Astrocyte (in vitro differentiated cells and primary cell): Measurements from ENCODE around the gene DYNLT2.

Experiments used
- EZH2 ChIP-seq: IDR thresholded peaks from 2 replicates; pipeline ENCODE4 v1.6.1; 2012; ENCODE audit warnings: mild to moderate bottlenecking, low read length, inconsistent platforms; ENCODE audit not compliant: insufficient read depth
- TF ChIP-seq, protein P1 (sequence below): IDR thresholded peaks from 2 replicates; pipeline ENCODE4 v1.5.1; 2011; ENCODE audit warnings: low read depth, mild to moderate bottlenecking, inconsistent platforms, low read length, moderate library complexity; ENCODE audit not compliant: insufficient read depth

DNA sequence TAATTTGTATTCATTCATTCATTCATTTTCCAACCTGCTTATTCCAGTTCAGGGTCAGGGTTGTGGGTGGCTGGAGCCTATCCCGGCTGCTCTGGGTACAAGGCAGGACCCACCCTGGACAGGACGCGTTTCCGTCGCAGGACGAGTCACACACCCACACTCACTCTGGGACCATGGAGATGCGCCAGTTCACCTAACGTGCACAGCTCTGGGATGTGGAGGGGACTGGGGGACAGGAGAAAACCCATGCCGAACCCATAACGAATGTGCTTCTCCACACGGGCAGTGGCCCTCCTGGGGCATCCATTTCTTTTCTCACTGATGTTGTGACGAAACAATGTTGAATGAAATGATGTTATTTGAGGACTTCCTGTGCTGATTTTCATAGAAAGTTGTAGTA is 26.5 kb upstream of the DYNLT2 start:
- TF ChIP-seq, protein P1, sequence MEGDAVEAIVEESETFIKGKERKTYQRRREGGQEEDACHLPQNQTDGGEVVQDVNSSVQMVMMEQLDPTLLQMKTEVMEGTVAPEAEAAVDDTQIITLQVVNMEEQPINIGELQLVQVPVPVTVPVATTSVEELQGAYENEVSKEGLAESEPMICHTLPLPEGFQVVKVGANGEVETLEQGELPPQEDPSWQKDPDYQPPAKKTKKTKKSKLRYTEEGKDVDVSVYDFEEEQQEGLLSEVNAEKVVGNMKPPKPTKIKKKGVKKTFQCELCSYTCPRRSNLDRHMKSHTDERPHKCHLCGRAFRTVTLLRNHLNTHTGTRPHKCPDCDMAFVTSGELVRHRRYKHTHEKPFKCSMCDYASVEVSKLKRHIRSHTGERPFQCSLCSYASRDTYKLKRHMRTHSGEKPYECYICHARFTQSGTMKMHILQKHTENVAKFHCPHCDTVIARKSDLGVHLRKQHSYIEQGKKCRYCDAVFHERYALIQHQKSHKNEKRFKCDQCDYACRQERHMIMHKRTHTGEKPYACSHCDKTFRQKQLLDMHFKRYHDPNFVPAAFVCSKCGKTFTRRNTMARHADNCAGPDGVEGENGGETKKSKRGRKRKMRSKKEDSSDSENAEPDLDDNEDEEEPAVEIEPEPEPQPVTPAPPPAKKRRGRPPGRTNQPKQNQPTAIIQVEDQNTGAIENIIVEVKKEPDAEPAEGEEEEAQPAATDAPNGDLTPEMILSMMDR = no peak
- no peak for TF ChIP-seq EZH2
